Hematopoietic multipotent progenitor cell treated with erythropoietin and hydrocortisone succinate and interleukin-3 and kit ligand, for 6 days (in vitro differentiated cells): ENCODE data around the gene ARL13B.
"Not testable (repeated sequence)": the region's sequence is repeated elsewhere in the genome, so short reads cannot be mapped to it uniquely, and the experiment has no call there.

Experiments
- DNase-seq: peaks from one replicate; pipeline ENCODE4 v3.0.0-alpha.2; 2015

The ARL13B gene

DNA sequence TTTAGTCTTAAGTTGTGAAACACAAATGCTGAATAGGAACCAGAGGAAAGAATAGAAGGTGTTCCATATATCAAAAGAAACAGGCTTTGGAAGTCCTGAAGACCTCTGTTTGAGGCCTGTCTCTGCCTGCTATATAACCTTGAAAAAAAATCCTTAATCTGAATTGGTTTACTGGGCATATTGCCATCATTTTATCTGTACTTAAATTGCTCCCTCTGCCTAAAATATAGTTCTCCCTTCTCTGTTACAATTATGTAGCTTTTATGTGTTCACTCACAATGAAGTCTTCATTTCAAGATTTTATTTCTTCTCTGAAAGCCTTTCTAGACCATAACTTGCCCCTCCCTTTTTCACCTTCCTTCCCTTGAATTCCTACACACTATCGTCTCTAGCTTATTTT, 21.2 kb downstream of the ARL13B start:
- DNase-seq: peak; percentile 37

DNA sequence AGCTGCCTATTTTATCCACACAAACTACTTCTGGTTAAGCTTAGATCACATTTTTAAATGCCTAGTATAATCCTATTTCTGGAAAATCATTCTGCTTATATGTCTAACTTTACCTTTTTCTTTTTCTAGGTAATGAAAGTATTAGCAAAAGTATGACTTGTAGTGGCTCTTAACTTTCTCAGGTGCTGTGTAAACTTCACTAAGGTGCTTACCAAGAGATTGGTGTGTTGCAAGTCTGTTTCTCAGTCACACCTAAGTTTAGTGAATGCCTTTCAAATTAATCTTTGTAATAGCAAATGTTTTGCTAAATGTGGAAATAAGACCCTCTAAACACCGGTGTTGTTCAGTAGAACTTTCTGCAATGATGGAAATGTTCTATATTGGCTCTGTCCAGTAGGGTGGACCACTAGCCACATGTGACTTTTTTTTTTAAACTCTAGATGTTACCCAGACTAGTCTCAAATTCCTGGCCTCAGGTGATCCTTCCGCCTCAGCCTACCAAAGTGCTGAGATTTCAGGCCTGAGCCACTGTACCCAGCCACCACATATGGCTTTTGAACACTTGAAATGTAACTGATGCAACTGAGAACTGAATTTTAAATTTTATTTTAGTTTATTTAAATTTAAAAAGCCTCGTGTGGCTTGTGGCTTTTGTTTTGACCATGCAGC, 22.0 kb downstream of the ARL13B start:
- no peak for DNase-seq

DNA sequence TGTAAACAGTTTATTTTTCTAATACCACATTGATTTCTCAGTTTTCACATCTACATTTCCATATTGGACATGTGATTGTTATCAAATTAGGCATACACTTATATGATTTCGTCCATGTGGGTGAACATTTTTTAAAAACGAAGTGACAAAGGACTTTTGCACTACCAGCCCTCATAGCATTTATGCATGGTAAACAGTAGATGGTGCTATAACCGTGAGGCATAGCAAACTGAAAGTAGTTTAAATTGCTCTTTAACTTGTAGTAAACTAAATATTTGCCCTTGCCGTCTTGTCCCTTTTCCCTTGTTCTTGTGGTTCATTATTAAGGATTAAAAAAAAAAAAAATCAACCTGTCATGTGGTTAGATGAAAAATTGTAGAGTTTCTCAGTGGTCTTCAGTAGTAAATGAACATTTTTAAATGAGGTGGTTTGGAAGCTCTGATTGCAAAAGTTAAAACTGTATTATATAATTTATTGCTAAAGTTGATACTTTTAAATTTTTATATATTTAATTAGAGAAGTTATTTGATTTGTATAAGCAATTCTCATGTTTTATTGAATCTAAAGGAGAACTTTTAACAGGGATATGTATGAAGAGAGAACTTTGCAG, 24.5 kb downstream of the ARL13B start:
- DNase-seq: peak; percentile 88

DNA sequence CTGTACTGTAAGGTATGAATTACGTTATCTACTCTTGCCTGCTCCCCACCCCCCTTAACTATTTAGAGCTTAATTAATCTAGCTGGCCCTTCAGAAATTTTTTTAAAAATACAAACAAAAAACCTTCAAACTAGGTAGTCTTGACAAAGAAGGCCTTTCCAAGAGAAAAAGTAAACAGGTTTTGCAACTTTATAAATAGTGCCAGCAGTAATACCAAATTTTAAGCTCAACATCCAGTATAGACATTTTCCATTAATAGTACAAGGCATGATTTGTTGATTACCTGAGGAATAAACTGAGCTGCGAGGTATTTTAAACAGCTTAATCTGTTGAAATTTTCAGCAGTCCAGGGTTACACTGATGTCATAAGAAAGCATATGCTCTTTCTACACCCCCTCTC, 28.3 kb downstream of the ARL13B start:
- DNase-seq: no peak

DNA sequence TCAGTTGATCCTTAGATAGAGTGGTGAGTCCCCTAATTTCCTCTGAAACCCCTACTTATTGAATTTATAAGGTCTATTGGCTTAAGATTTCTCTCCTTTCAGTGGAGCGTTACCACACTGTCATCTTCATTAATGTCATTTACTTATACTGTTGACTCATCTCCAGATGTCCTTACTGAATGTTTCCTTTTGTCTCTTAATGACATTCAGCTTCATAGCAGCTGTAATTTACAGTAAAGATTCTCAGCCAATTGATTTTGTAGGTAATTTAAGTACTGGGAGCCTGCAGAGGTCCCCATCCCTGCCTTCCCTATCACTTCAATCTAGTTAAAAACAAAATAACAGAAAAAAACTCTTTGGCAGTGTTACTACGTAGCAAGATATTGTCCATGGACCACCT, 29.7 kb downstream of the ARL13B start:
- DNase-seq: no peak

DNA sequence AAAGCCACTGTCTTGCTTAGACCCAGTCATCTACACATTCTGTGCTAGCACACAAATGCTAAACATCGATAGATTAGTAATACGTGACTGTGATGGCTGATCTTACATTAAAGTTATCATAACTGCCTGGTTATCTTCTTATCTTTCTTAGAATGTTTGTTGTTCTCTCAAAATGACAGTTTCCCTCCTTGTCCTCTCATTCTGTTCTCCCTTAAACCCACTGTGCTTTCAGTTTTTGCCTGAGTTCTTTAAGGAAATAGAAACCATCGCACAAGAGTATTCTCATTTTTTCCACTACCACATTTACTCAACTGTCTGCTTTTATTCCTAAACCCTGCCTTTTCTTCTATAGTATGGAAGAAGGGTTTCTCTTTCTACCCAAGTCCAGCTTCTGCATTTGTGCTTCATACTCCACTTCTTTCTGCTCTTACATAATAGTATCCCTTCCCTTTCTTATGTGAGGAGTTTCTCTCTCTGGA, 31.3 kb downstream of the ARL13B start:
- no peak for DNase-seq

DNA sequence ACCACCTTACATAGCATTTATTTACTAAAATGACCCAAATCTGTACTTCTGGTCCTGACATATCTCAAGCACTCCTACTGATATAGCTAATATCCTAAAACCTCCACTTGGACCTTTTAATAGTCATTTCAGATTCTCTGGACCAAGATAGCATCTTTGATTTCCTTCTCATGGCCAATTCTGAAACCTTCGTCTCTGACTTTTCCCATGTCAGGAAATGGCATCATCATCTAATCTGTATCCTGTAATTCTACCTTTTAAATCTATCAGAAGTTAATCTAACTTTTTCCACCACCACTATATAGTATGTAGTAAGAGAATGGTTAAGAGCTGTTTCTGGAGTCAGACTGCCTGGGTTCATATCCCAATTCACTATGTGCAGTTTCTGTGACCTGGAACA, 32.2 kb downstream of the ARL13B start:
- DNase-seq: no peak

DNA sequence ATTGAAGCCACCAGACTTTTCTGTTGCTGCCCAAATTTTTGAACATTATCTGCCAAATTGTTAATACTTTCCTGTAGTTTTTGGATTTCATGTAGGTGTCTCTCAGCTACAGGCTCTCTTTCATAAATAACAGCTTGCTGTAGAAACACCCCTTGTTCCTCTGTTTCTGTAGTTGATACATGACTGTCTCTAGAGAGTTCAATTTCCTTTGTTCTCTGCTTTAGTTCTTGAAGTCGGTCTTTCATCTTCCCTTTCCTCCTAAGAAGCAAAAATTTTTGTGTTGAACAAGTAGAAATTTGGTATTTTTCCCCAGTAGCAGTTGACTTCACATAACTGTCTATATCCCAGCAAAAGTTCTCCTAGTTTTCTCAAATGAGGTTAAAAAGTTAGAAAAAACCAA, 35.1 kb downstream of the ARL13B start:
- DNase-seq: no peak

DNA sequence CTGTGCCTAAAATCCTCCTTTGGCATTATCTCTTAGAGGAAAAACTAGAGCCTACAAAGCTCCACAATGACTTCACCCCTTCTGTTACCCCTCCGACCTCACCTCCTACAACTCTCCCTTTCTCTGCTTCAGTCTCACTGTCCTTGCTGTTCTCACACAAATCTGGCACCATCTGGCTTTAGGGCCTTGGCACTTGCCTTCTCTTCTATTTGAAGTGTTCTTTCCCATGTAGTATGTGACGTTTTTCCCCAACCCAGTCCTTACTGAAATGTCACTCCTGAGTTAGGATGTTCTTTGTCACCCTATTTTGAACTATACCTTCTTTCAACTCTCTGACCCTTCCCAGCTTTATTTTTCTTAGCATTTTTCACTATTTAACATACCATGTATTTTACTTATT, 39.7 kb downstream of the ARL13B start:
- DNase-seq: no peak

DNA sequence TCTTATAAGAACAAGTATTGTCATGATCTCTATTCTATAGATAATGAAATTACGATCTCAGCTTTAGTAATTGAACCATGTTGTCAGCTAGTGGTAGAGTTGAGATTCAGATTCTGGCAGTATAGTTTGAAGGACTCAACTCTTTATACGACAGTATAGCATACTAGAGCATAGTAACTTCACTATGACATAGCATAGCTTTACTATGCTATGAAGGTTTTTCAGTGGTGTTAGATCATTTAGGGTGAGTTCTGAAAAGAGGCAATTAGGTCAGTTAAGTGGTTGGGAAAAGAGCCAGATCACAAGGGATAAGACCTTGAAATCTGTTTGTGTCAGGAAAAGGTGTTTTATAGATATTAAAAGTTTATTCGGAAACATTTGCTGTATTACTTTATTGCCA, 40.3 kb downstream of the ARL13B start:
- no peak for DNase-seq

DNA sequence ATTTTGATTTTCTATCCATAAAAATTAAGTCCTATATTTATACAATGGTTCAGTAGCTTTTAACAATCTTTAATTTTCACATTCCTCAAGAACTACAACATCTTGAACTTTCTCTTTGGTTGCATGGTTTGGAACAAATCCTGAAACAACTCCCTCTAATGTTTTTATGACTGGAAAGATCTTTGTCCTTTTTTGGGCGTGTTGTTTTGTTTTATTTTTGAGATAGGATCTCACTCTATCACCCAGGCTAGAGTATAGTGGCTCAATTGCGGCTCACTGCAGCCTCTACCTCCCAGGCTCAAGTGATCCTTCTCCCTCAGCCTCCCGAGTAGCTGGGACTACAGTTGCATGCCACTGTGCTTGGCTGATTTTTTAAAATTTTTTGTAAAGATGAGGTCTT, 44.4 kb downstream of the ARL13B start:
- DNase-seq: no peak

DNA sequence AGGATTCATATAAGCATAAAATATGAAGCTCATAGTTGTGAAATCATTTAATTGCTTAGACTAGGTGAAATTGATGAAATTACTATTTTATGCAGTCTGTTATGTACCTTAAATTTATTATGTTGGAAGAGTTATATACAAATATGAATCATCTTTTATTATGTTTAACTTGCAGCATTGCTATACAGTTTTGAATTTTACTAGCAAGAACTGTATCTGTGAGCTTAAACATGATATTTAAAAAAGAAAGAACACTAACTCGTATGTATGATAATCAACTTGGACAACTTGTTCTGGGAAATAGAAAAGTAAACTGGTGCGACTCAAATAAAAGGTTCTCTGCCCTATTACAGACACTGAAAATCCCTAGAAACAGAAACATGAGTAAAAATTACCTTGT, 46.7 kb downstream of the ARL13B start:
- DNase-seq: no peak

DNA sequence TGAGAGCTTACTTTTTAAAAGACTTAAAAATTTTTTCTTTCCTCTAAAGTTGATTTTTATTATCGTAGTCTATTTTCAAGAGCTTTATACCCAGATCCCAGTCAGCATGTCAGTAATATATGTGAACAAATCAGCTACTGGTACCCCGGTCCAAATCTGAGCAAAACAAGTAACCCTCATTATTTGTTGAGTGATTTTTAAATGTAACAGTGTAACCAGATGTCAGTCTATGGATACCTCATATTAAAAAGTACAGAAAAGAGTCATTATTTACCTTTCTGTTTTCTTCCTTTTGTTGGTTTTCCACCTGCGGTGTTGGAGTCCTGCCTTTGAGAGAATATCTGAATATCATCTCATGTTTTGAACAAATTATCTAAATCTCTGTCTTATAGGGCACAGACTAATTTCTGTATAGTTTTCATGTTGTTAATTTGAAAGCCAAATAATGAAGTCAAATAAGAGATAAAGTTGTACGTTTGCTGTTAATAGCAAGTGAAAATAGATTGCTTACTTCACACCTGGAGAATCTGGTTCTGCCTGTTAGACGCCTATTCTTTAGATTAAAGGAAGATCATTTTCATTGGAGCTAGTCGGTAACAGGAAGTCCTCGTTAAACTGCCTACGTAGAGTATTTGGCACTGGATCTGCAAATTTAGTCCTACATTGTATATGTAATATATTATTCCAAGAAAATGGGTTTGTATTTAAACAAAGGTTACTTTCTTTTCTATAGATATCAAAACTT, 48.3 kb downstream of the ARL13B start, which contains the start of gene STX19:
Gene STX19 (minus strand): TSS at position 505 of the 745 bp plus-strand sequence. CDS start 13,328 bp downstream, outside the sequence.
- no peak for DNase-seq

DNA sequence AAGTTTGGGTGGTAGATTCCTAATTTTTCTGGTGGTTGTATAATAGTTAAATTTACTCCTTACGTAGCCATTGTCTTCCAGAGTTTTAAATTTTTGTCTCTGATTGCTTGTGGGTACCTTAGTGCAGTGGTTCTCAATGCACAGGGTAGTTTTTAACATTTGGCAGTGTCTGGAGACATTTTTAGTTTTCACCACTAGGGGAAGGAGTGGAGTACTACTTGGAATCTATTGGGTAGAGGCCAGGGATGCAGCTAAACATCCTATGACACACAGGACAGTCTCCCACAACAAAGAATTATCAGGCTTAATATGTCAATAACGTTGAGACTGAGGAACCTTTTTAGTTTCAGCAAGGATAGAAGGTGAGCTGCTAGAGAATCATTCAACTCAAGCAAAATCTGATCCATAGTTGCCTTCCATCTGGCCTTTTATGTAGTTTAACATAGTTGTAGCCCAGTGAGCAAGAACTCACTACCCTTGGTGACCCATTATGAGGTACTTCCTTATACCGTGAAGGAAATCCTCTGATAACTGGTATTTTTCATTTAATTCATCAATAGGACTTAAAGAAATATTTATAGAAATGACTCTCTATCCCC, 57.1 kb downstream of the ARL13B start:
- peak; percentile 67 for DNase-seq

DNA sequence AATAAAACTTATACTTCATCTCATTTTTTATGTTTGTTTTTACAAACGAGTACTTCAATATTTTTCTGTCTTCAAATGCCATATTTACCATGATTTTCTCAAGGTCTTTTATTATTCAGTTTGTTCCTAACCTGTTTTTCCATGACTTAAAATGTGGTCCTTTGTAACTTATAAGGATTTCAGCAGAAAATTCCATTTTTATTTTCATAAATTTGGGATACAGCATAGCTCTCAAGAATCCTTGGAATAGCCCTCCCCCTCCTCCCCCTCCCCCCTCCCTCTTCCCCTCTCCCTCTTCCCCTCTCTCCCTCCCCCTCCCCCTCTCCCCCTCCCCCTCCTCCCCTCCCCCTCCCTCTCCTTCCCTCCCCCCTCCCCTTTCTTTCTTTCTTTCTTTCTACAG, 63.3 kb downstream of the ARL13B start:
- DNase-seq: no peak

DNA sequence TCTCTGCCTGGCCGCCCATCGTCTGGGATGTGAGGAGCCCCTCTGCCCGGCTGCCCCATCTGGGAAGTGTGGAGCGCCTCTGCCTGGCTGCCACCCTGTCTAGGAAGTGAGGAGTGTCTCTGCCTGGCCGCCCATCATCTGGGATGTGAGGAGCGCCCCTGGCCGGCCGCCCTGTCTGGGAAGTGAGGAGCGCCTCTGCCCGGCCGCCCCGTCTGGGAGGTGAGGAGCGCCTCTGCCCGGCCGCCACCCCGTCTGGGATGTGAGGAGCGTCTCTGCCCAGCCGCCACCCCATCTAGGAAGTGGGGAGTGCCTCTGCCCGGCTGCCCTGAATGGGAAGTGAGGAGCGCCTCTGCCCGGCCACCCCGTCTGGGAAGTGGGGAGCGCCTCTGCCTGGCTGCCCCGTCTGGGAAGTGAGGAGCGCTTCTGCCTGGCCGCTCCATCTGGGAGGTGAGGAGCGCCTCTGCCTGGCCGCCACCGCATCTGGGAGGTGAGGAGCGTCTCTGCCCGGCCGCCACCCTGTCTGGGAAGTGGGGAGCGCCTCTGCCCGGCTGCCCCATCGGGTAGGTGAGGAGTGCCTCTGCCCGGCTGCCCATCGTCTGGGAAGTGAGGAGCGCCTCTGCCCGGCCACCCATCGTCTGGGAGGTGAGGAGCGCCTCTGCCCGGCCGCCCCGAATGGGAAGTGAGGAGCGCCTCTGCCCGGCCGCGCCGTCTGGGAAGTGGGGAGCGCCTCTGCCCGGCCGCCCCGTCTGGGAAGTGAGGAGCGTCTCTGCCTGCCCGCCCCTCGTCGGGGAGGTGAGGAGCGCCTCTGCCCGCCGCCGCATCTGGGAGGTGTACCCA, 64.4 kb downstream of the ARL13B start:
- not testable (repeated sequence) for DNase-seq

DNA sequence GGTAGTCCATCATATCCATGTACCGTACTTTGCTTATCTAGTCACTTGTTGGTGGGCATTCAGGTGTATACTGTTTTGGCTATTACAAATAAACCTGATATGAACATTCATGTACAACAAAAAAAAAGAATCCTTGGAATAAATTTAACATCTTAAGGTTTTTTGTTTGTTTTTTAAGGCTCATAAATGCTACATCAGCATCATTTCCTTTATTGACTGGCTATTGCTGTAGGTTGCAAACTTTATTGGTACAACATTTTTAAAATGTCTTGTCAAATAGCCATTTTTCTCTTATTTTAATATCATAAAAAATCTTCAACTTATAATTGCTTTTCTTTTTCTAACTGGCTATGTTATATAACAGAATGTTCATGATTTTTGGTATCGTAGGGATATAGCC, 66.6 kb downstream of the ARL13B start:
- no peak for DNase-seq

DNA sequence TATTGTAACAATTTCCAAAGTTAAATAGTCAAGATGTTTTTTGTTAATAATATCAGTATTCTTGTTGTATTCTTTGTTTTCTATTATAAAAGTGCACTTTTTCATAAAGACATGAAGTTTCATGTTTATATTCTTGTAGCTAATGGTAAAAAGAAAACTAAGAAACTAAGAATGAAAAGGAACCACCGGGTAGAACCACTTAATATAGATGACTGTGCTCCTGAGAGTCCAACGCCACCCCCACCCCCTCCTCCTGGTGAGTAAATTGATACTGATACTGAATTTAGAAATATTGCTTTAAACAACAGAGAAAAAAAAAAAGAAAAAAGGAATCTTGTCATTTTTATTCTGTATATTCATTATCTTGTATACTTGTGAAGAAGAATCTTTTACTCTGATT, 69.3 kb downstream of the ARL13B start:
- no peak for DNase-seq

DNA sequence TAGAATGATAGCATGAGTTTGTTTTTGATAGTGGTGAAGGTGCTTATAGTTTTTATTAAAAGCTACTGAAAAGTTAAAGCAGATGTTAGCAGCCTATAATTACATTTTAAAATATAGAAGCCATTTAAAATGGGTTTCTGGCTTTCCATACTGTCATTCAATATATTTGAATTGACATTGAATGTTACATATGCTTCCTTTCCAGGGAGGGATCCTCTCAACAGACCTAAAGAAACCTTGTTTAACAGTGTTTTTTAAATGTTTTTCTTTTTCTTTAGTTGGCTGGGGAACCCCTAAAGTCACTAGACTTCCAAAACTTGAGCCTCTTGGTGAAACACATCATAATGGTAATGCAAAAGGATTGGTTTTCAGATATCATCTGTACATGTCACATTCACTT, 70.6 kb downstream of the ARL13B start:
- no peak for DNase-seq

DNA sequence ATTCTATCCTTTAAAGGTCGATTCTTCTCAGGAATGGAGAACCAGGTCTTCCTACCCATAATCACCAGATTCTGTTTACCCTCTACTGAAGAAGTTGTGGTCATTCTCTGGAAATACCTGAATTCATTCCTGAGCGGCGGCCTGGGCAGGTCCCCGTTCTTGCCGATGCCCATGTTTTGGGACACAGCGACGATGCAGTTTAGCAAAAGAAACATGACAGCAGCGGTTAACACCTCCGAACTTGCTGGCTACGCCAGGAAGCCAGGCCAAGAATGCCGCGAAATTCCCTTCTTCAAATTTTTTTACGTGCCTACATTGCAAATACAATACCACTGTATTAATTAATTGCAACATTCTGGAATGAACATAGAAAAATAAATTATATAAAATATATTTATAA, 81.3 kb downstream of the ARL13B start:
- no peak for DNase-seq

DNA sequence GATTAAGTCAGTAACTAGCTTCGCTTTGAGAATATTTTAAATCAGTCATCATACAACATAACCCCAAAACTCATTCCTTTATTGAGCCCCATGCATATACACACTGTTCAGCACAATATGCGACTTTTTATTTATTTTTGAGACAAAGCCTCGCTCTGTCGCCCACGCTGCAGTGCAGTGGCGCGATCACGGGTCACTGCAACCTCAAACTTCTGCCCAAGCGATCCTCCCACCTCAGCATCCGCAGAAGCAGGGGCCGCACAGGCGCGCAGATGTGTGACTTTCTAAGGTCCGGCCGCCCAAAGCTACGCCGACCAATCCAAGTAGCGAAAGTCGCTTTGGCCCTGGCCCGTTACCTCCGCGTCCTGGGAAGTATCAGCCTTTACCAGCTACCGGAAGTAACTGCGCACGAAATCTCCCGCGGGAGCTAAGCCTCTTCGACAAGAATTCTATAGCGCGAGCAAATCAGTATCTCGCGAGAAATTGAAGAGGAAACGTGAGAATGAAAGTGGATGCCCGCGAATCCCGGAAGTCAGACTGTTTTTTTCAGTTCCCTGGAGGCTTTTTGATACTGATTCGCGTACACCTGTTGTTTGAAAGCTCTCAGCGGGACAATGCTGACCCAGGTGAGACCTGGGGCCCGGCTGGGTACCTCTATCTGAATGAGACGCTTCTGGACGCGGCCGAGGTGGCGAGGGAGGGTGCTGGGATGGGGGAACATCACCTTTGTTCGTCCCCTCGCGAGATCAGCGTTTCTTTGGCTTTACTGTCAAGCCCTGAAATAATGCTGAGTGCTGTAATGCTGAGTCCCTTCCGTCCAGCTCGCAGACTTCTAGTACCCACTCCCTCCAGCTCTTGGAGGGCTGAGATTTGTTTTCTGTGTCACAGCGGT, 82.8 kb downstream of the ARL13B start, which contains the start of the genes DHFR2 and NSUN3:
Gene DHFR2 (minus strand): TSS at position 404 of the 892 bp plus-strand sequence. CDS start 1,405 bp downstream, outside the sequence.
Gene NSUN3 (plus strand): TSS at position 549 of the 892 bp plus-strand sequence. CDS start 66 bp downstream, at position 615.
- peak; percentile 99 for DNase-seq
